PC-3 (cell line): Measurements from ENCODE around the gene NDUFA11.

Experiments
- CTCF ChIP-seq: fragments of 300-600 bp; sonication (generic); conservative IDR thresholded peaks from 2 replicates; pipeline ENCODE4 v1.5.1; 2017; ENCODE audit warnings: antibody characterized with exemption, low read depth, mild to moderate bottlenecking, low read length
- EZH2 ChIP-seq: fragments of 300-600 bp; sonication (generic); IDR thresholded peaks from one replicate; pipeline ENCODE4 v1.6.1; 2017; ENCODE audit warnings: antibody characterized with exemption, mild to moderate bottlenecking, low read length; ENCODE audit not compliant: unreplicated experiment

GRCh38 chr19:5916181-5916708 is 12.7 kb upstream of the NDUFA11 start:
- TF ChIP-seq CTCF (no peak), EZH2 (no peak)
